Muscle layer of colon (tissue), 2 donors: ENCODE data around the gene DNER.
"Not testable (repeated sequence)": the region's sequence is repeated elsewhere in the genome, so short reads cannot be mapped to it uniquely, and the experiment has no call there.

Experiments used
- H3K27ac ChIP-seq: one replicate; pipeline ENCODE4 v1.7.0; 2013; ENCODE audit warnings: low read depth, mild to moderate bottlenecking, low read length, moderate library complexity
- H3K27me3 ChIP-seq, 2 donors: one replicate each; pipeline ENCODE4 v1.7.0; 2013; ENCODE audit warnings: low read length in 2 of 2, mild to moderate bottlenecking in 2 of 2; ENCODE audit not compliant: insufficient read depth in 2 of 2, control insufficient read depth in 1 of 2
- H3K36me3 ChIP-seq: one replicate; pipeline ENCODE4 v1.7.0; 2013; ENCODE audit warnings: mild to moderate bottlenecking, low read length; ENCODE audit not compliant: insufficient read depth
- H3K4me1 ChIP-seq: one replicate; pipeline ENCODE4 v1.7.0; 2013; ENCODE audit warnings: mild to moderate bottlenecking, low read length; ENCODE audit not compliant: insufficient read depth
- H3K4me3 ChIP-seq, 2 donors: one replicate each; pipeline ENCODE4 v1.7.0; 2013; ENCODE audit warnings: low read length in 2 of 2, low read depth in 1 of 2, mild to moderate bottlenecking in 1 of 2, moderate library complexity in 1 of 2
- H3K9ac ChIP-seq: one replicate; pipeline ENCODE4 v1.7.0; 2013; ENCODE audit warnings: low read length
- H3K9me3 ChIP-seq: one replicate; pipeline ENCODE4 v1.7.0; 2013; ENCODE audit warnings: mild to moderate bottlenecking, low read length
- donor health status: abdominal sarcoma.
- donor health status: Adenocarcinoma of cecum.

DNER gene, protein sequence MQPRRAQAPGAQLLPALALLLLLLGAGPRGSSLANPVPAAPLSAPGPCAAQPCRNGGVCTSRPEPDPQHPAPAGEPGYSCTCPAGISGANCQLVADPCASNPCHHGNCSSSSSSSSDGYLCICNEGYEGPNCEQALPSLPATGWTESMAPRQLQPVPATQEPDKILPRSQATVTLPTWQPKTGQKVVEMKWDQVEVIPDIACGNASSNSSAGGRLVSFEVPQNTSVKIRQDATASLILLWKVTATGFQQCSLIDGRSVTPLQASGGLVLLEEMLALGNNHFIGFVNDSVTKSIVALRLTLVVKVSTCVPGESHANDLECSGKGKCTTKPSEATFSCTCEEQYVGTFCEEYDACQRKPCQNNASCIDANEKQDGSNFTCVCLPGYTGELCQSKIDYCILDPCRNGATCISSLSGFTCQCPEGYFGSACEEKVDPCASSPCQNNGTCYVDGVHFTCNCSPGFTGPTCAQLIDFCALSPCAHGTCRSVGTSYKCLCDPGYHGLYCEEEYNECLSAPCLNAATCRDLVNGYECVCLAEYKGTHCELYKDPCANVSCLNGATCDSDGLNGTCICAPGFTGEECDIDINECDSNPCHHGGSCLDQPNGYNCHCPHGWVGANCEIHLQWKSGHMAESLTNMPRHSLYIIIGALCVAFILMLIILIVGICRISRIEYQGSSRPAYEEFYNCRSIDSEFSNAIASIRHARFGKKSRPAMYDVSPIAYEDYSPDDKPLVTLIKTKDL

DNA sequence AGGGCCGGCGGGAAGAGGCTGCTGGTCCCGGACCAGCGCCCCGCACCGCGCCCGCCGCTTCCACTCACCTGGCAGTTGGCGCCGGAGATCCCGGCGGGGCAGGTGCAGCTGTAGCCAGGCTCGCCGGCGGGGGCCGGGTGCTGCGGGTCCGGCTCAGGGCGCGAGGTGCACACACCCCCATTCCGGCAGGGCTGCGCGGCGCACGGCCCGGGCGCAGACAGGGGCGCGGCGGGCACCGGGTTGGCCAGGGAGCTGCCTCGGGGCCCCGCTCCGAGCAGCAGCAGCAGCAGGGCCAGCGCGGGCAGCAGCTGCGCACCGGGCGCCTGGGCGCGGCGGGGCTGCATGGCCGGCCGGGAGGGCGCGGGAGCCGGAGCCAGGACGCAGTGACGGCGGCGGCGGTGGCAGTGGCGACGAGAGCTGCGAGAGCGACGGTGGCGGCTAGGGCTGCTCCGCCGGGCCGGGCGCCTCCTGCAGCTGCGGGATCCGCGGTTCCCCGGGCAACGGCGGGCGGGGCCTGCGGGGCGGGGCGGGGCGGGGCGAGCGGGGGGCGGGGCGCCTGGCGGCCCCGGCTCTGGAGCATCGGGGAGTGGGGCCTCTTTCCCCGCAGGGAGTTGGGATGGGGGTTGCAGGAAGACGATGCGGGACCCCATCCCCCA lies at the start of gene DNER:
Gene DNER, minus strand, starts transcription at position 476 of the 656 bp plus-strand sequence. Its CDS starts 132 bp downstream, at position 344.
- H3K9me3 ChIP-seq = no peaks in the 10 kb centered on the region
- no peaks in the 10 kb centered on the region for H3K36me3 ChIP-seq
- peaks cover 26 to 36% of the 10 kb centered on the region in 2 donors for H3K27me3 ChIP-seq
- H3K27ac ChIP-seq = no peak within 1 kb of the TSS
- no peaks in the 10 kb centered on the region for H3K4me1 ChIP-seq
- H3K4me3 ChIP-seq = peak within 1 kb of the TSS in 1 of 2 donors; percentile 32
- H3K9ac ChIP-seq = no peak within 1 kb of the TSS

DNA sequence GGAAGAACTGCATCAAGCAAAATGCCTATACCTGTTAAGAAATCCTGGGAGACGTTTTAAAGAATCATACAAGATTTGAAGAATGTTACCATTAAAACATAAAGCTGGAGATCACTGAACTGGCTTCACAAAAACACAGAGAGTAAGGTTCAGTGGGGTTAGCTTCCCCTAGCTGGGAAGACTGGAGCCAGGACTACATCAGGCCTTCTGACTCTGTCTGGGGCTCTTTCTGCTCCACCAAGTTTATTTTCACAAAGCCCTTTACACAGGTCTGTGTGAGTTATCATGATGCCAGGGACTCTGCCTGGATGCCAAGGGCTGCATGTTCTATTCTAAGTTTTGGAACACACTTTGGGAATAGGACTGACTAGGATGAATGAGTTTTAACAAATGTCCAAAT lies 47.3 kb upstream of the DNER start:
- H3K36me3 ChIP-seq = peaks cover 19% of the 10 kb centered on the region
- H3K27ac ChIP-seq = no peak overlapping the region
- H3K9me3 ChIP-seq = no peaks in the 10 kb centered on the region
- H3K4me1 ChIP-seq = no peaks in the 10 kb centered on the region
- H3K27me3 ChIP-seq = no peaks in the 10 kb centered on the region
- H3K4me3 ChIP-seq = no peak overlapping the region
- no peak overlapping the region for H3K9ac ChIP-seq

DNA sequence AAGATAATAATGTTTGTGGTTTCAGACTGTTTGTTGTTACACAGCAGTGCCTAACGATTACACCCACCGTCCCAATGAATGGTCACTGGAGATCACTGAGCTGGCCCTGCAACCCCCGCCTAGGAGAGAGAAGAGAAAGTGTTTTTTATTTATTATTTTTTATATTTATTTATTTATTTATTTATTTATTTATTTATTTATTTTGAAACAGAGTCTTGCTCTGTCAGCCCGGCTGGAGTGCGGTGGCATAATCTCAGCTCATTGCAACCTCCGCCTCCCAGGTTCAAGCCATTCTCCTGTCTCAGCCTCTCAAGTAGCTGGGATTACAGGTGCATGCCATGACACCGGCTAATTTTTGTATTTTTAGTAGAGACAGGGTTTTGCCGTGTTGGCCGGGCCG lies 43.1 kb upstream of the DNER start:
- H3K36me3 ChIP-seq, H3K27ac ChIP-seq, H3K27me3 ChIP-seq, H3K4me1 ChIP-seq, H3K9me3 ChIP-seq, H3K4me3 ChIP-seq, H3K9ac ChIP-seq: not testable (repeated sequence)

DNA sequence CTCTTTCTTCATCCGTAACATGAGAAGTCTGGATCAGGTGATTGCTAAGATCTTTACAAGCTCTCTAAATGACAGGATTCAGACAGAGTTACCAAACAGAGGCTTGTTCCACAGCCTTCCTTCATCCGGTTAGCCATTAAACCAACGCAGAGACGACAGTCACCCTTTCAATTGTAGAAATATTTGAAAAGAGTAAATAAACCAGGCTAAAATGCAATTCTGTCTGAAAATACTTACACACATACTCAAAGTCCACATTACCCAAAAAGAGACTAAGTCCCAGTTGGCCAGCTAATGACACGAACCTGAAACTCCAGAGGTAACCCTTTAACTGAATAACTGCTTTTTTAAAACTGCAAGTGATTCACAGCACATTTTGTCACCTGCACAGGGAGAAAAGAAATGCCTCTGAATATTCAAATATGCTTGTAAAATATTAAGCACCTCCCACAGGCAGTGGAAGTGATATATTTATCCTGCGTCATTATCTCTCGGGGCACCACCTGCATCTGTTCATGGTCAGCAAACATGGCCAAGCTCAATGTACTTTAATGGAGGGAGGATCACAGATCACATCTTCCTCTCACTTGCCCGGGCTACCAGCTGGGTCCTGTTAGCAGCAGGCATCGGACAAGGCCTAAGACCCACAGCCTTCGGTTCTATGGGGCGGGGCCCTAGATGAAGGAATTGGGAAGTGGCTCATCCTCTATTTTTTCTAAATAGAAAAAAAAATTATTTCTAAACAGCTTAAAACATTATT lies 38.8 kb upstream of the DNER start:
- H3K36me3 ChIP-seq = no peaks in the 10 kb centered on the region
- H3K9ac ChIP-seq = no peak overlapping the region
- no peaks in the 10 kb centered on the region for H3K4me1 ChIP-seq
- H3K9me3 ChIP-seq = no peaks in the 10 kb centered on the region
- H3K4me3 ChIP-seq = no peak overlapping the region
- H3K27ac ChIP-seq = no peak overlapping the region
- no peaks in the 10 kb centered on the region for H3K27me3 ChIP-seq

DNA sequence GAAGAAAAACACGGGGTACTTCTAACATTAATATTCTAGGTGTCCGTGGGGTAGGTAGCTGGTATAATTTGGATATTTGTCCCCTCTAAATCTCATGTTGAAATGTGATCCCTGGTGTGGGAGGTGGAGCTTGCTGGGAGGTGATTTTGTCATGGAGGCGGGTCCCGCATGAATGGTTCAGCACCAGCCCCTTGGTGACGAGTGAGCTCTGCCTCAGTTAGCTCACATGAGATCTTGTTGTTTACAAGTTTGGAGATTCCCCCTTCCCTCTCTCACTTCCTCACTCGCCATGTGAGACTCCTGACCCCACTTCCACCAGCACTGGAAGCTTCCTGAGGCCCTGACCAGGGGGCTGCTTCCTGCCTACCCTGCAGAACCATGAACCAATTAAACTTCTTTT lies 35.4 kb upstream of the DNER start:
- no peaks in the 10 kb centered on the region for H3K27me3 ChIP-seq
- H3K4me1 ChIP-seq = no peaks in the 10 kb centered on the region
- H3K4me3 ChIP-seq = no peak overlapping the region
- H3K9ac ChIP-seq = no peak overlapping the region
- no peaks in the 10 kb centered on the region for H3K9me3 ChIP-seq
- H3K27ac ChIP-seq = no peak overlapping the region
- no peaks in the 10 kb centered on the region for H3K36me3 ChIP-seq

DNA sequence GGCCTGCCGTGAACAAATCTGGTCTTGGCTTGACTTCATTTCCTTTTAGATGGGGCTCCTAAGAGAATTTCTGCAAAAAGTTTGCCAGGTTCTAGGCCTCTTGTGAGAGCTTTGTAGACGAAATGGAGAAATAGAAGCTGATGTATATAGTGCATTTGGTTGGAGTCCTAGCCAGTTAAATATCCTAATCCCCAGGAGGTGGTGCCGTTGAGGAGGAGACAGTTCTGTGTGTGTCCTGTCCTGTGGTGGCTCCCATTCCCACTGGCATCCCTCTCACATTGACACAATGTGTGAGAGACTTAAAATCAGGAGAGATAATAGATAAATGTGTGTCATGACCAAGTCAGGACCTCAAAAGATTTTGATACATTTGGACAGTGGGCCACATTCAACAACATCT lies 34.6 kb upstream of the DNER start:
- Histone ChIP-seq H3K4me1 (no peaks in the 10 kb centered on the region), H3K9ac (no peak overlapping the region), H3K27ac (no peak overlapping the region), H3K27me3 (no peaks in the 10 kb centered on the region), H3K4me3 (no peak overlapping the region), H3K9me3 (no peaks in the 10 kb centered on the region), H3K36me3 (no peaks in the 10 kb centered on the region)

DNA sequence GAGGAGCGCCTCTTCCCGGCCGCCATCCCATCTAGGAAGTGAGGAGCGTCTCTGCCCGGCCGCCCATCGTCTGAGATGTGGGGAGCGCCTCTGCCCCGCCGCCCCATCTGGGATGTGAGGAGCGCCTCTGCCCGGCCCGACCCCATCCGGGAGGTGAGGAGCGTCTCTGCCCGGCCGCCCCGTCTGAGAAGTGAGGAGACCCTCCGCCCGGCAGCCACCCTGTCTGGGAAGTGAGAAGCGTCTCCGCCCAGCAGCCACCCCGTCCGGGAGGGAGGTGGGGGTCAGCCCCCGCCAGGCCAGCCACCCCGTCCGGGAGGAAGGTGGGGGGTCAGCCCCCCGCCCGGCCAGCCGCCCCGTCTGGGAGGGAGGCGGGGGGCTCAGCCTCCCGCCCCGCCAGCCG lies 28.3 kb upstream of the DNER start:
- H3K27ac ChIP-seq, H3K4me1 ChIP-seq, H3K9ac ChIP-seq, H3K36me3 ChIP-seq, H3K27me3 ChIP-seq, H3K4me3 ChIP-seq, H3K9me3 ChIP-seq: not testable (repeated sequence)

DNA sequence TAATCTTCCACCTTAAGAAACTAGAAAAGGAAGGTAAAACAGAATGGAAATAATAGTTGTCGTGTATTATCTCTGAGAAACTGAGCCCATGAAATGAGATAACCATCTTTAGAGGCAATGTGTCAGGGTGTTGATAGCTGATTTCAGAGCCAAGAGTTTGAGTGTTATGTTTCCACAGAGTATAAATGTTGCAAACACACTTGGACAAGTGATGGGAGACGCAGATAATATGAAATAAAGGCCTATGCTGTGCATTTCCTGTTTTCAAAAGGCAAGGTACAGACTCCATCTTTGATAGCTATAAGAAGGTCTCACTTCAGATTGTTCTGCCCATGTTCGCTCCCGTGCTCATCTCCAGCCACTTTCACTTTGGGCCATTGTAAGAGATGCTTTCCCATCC lies 25.9 kb upstream of the DNER start:
- Histone ChIP-seq H3K9me3 (no peaks in the 10 kb centered on the region), H3K4me1 (no peaks in the 10 kb centered on the region), H3K36me3 (no peaks in the 10 kb centered on the region), H3K27me3 (no peaks in the 10 kb centered on the region), H3K4me3 (no peak overlapping the region), H3K27ac (no peak overlapping the region), H3K9ac (no peak overlapping the region)

DNA sequence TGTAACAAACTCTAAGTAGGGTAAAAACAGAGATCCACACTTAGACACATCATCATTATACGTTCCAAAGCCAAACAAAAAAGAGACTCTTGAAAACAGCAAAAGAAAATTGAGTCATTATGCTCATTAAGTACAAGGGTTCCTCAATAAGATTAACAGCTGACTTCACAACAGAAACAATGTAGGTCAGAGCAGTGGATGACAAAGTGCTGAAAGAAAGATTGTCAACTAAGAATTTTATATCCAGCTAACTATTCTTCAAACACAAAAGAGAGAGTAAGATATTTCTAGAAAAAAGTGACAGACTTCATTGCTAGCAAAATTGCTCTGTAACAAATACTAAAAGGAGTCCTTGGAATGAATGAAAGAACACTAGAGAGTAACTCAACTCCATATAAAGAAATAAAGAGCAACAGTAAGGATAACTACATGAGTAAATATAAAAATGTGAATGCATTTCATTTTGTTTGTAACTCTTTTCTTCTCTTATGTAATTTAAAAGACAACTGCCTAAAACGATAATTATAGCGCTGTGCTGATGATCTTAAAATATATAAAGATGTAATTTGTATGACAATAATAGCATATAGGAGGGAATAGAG lies 23.8 kb upstream of the DNER start:
- Histone ChIP-seq H3K9me3 (no peaks in the 10 kb centered on the region), H3K27me3 (no peaks in the 10 kb centered on the region), H3K4me1 (no peaks in the 10 kb centered on the region), H3K27ac (no peak overlapping the region), H3K36me3 (no peaks in the 10 kb centered on the region), H3K9ac (no peak overlapping the region), H3K4me3 (no peak overlapping the region)

DNA sequence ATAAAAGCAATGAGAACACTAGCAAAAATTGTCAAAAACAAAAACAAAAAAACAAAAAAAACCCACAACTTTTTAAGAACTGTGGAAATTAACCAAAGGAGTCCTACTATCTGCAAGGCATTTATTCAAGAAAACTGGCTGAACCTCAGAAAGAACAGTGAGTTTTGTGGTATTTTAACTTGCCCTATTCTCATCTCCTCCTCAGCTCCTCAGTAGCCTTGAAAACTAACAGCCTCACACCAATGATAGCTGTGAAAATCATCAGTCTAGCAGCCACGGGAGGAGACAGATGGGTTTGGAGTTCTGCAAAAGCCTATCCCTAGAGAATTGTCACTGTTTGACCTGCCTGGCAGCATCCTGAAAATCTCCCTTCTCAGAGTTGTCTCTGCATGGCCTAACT lies 20.1 kb upstream of the DNER start:
- H3K27me3 ChIP-seq = no peaks in the 10 kb centered on the region
- H3K9me3 ChIP-seq = no peaks in the 10 kb centered on the region
- no peak overlapping the region for H3K27ac ChIP-seq
- no peak overlapping the region for H3K4me3 ChIP-seq
- H3K36me3 ChIP-seq = no peaks in the 10 kb centered on the region
- H3K4me1 ChIP-seq = no peaks in the 10 kb centered on the region
- H3K9ac ChIP-seq = no peak overlapping the region
